EL (cell line): ENCODE results near the gene ZNF91.
"Not testable (repeated sequence)": the region's sequence is repeated elsewhere in the genome, so short reads cannot be mapped to it uniquely, and the experiment has no call there.

Source experiments
- DNase-seq: peaks from one replicate; pipeline ENCODE4 v3.0.0-alpha.2; 2016

The ZNF91 gene

GRCh38 chr19:23315286-23315685 lies 80.0 kb downstream of the ZNF91 start:
- DNase-seq = no peak

GRCh38 chr19:23314505-23315251 lies 80.6 kb downstream of the ZNF91 start:
- no peak for DNase-seq

GRCh38 chr19:23313196-23313595 lies 82.1 kb downstream of the ZNF91 start:
- DNase-seq = no peak

GRCh38 chr19:23312515-23312914 lies 82.8 kb downstream of the ZNF91 start:
- peak; percentile 15 for DNase-seq

- DNase-seq = no peak
These were observed 83.7 kb downstream of the ZNF91 start for GRCh38 chr19:23311551-23311950.

GRCh38 chr19:23310729-23311211 lies 84.5 kb downstream of the ZNF91 start:
- no peak for DNase-seq

- no peak for DNase-seq
These were observed 85.3 kb downstream of the ZNF91 start for GRCh38 chr19:23309926-23310325.

GRCh38 chr19:23305555-23305954 lies 89.7 kb downstream of the ZNF91 start:
- no peak for DNase-seq

GRCh38 chr19:23304238-23304637 lies 91.0 kb downstream of the ZNF91 start:
- DNase-seq = no peak

GRCh38 chr19:23294141-23294540 lies 101.1 kb downstream of the ZNF91 start:
- DNase-seq = no peak

GRCh38 chr19:23289966-23290365 lies 105.3 kb downstream of the ZNF91 start:
- not testable (repeated sequence) for DNase-seq
